Stomach (tissue), 4 donors: ENCODE results near the gene UTS2B.

Experiments used
- EP300 ChIP-seq: sonication (generic); formaldehyde crosslinking; IDR thresholded peaks from one replicate; pipeline ENCODE4 v1.6.1; 2017; ENCODE audit warnings: antibody characterized with exemption
- POLR2A ChIP-seq, 4 donors: fragments of 450-650 bp; IDR thresholded peaks; one replicate each; pipeline ENCODE4 v1.6.1; 2016; ENCODE audit warnings: antibody characterized with exemption in 4 of 4, control low read depth in 2 of 4, mild to moderate bottlenecking in 1 of 4, moderate library complexity in 1 of 4
- POLR2AphosphoS5 ChIP-seq, 3 donors: sonication (generic); formaldehyde crosslinking; IDR thresholded peaks; one replicate each; pipeline ENCODE4 v1.6.1; 2016; ENCODE audit warnings: antibody characterized with exemption in 3 of 3
- TF ChIP-seq, protein P1 (sequence below), 7 experiments: fragments of 450-650 bp in 4 of 7; fragments of 200-600 bp in 3 of 7; sonication (generic) in 3 of 7; IDR thresholded peaks; one replicate each; pipeline ENCODE4 v1.5.1; 2016 to 2019; ENCODE audit warnings: antibody characterized with exemption in 7 of 7, control low read depth in 2 of 7, mild to moderate bottlenecking in 1 of 7

- TF ChIP-seq, protein P1, sequence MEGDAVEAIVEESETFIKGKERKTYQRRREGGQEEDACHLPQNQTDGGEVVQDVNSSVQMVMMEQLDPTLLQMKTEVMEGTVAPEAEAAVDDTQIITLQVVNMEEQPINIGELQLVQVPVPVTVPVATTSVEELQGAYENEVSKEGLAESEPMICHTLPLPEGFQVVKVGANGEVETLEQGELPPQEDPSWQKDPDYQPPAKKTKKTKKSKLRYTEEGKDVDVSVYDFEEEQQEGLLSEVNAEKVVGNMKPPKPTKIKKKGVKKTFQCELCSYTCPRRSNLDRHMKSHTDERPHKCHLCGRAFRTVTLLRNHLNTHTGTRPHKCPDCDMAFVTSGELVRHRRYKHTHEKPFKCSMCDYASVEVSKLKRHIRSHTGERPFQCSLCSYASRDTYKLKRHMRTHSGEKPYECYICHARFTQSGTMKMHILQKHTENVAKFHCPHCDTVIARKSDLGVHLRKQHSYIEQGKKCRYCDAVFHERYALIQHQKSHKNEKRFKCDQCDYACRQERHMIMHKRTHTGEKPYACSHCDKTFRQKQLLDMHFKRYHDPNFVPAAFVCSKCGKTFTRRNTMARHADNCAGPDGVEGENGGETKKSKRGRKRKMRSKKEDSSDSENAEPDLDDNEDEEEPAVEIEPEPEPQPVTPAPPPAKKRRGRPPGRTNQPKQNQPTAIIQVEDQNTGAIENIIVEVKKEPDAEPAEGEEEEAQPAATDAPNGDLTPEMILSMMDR (IDR thresholded peaks at IDR 0.05) = no peak
- TF ChIP-seq EP300 (no peak), POLR2AphosphoS5 (IDR thresholded peaks at IDR 0.05) (no peak), POLR2A (IDR thresholded peaks at IDR 0.05) (no peak)
Observed at GRCh38 chr3:191379446-191379845, 49.1 kb upstream of the UTS2B start.
